Measurements from ENCODE around the gene GPR61. TPM values are rescaled to one million over a fixed set of nuclear protein-coding genes. Genes with fewer than 3 reads are reported as not detected.
A peak's percentile ranks its signal among the peaks of the same experiment; 100 is the strongest.

GPR61 gene
- total RNA-seq, 6 experiments from 2014 or later = 0.12 TPM; not detected in 5

GRCh38 chr1:109541102-109541501, 1.4 kb downstream of the GPR61 start:
- H3K9me3 Mint-ChIP-seq = no peaks in the 10 kb centered on the region
- no peak for TF ChIP-seq CTCF (IDR thresholded peaks at IDR 0.05)
- H3K27me3 Mint-ChIP-seq (ENCODE audit: insufficient read depth) = peaks cover 13% of the 10 kb centered on the region
- no peaks in the 10 kb centered on the region for H3K36me3 Mint-ChIP-seq (ENCODE audit: low read depth)
- H3K4me3 Mint-ChIP-seq = no peak overlapping the region
- H3K4me1 Mint-ChIP-seq (ENCODE audit: low read depth) = peaks cover 8% of the 10 kb centered on the region
- no peak overlapping the region for H3K27ac Mint-ChIP-seq
- no peak for DNase-seq

DNA sequence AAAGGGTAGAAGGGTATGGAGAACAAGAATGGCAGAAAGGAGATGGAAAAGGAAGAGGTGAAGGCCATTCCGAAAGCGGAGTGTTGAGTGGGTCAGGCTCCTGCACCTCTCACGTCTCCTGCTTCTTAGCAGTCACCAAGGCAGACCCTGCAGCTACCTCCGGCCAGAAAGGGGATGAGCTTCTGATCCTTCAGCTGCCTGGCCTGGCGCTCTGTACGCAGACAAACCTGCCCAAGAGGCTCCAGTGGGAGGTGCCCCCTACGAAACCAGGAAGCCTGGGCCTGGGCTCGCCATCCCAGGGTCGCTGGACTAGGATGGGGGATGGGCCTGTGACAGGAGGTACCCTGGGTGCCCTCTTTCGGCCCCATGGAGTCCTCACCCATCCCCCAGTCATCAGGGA, 3.0 kb downstream of the GPR61 start:
- Mint-ChIP-seq H3K9me3 (no peaks in the 10 kb centered on the region), H3K27me3 (ENCODE audit: insufficient read depth) (peaks cover 13% of the 10 kb centered on the region; the same call in 1 of the 2 replicates), H3K4me3 (no peak overlapping the region), H3K4me1 (ENCODE audit: low read depth) (peaks cover 23% of the 10 kb centered on the region), H3K36me3 (ENCODE audit: low read depth) (no peaks in the 10 kb centered on the region), H3K27ac (no peak overlapping the region)
- no peak for TF ChIP-seq CTCF (IDR thresholded peaks at IDR 0.05)
- no peak for DNase-seq

DNA sequence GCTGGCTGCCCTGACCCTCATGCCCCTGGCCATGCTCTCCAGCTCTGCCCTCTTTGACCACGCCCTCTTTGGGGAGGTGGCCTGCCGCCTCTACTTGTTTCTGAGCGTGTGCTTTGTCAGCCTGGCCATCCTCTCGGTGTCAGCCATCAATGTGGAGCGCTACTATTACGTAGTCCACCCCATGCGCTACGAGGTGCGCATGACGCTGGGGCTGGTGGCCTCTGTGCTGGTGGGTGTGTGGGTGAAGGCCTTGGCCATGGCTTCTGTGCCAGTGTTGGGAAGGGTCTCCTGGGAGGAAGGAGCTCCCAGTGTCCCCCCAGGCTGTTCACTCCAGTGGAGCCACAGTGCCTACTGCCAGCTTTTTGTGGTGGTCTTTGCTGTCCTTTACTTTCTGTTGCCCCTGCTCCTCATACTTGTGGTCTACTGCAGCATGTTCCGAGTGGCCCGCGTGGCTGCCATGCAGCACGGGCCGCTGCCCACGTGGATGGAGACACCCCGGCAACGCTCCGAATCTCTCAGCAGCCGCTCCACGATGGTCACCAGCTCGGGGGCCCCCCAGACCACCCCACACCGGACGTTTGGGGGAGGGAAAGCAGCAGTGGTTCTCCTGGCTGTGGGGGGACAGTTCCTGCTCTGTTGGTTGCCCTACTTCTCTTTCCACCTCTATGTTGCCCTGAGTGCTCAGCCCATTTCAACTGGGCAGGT, 3.8 kb downstream of the GPR61 start:
- peaks cover 13% of the 10 kb centered on the region; the same call in 1 of the 2 replicates for H3K27me3 Mint-ChIP-seq (ENCODE audit: insufficient read depth)
- no peak for DNase-seq
- peaks cover 25% of the 10 kb centered on the region for H3K4me1 Mint-ChIP-seq (ENCODE audit: low read depth)
- H3K9me3 Mint-ChIP-seq = no peaks in the 10 kb centered on the region
- no peaks in the 10 kb centered on the region for H3K36me3 Mint-ChIP-seq (ENCODE audit: low read depth)
- no peak overlapping the region for H3K27ac Mint-ChIP-seq
- H3K4me3 Mint-ChIP-seq = no peak overlapping the region
- TF ChIP-seq CTCF (IDR thresholded peaks at IDR 0.05) = no peak

GRCh38 chr1:109543988-109544735, 4.5 kb downstream of the GPR61 start:
- no peak overlapping the region for H3K4me3 Mint-ChIP-seq
- H3K27me3 Mint-ChIP-seq (ENCODE audit: insufficient read depth) = peaks cover 8% of the 10 kb centered on the region; the same call in 1 of the 2 replicates
- no peak for TF ChIP-seq CTCF (IDR thresholded peaks at IDR 0.05)
- H3K4me1 Mint-ChIP-seq (ENCODE audit: low read depth) = peaks cover 25% of the 10 kb centered on the region
- DNase-seq = no peak
- no peak overlapping the region for H3K27ac Mint-ChIP-seq
- H3K36me3 Mint-ChIP-seq (ENCODE audit: low read depth) = no peaks in the 10 kb centered on the region
- H3K9me3 Mint-ChIP-seq = no peaks in the 10 kb centered on the region

DNA sequence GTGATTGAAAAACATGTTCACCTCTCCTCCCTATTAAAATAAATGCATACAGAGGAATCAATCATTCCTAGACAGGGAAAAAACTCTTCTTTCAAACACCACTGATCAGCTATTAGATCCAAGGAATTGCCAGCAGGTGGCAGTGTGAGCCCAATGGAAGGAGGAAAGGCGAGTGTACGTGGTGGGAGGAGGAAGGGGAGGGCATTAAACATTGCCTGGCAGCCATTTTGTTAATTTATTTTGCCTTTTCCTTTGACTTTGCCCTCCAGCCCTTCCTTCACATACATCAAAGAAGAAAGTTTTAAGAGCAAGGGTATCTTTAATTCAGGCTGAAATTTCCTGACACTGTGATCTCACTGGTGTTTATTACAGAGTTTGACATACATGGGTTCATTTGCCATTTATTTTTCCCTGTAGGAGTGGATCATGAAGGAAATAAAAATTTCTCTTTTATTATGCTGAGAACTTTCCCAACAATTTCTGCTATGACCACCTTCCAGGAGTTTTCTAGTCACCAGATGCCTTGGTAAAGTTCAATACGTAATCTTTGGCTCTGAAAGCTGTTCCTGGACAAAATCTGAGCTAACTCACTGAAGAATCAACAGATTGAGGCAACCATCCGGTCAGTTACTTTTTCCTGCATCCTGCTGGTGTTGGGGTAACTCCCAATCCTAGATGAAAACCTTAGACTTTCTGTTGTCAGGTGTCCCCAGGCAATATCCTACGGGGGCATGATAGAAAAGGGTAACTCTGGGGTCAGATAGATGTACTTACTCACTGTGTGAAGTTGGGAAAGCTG, 6.8 kb downstream of the GPR61 start:
- Mint-ChIP-seq H3K27me3 (ENCODE audit: insufficient read depth) (no peaks in the 10 kb centered on the region), H3K36me3 (ENCODE audit: low read depth) (no peaks in the 10 kb centered on the region)

More for the DNA sequence above, 6.8 kb downstream of the GPR61 start:
- Mint-ChIP-seq H3K9me3 (no peaks in the 10 kb centered on the region), H3K4me1 (ENCODE audit: low read depth) (peaks cover 44% of the 10 kb centered on the region), H3K4me3 (peak overlapping the region; percentile 96), H3K27ac (peak overlapping the region; percentile 98)
- peak; percentile 81 for DNase-seq
- TF ChIP-seq CTCF (IDR thresholded peaks at IDR 0.05) = peak; percentile 94
